B cell (primary cell): ENCODE measurements around the gene PIWIL1.

Experiments used
- EZH2 ChIP-seq: IDR thresholded peaks from 2 replicates; pipeline ENCODE4 v1.6.1; 2012; ENCODE audit warnings: borderline replicate concordance, low read depth, mild to moderate bottlenecking, moderate library complexity, low read length; ENCODE audit not compliant: insufficient read depth, poor library complexity, severe bottlenecking
- TF ChIP-seq, protein P1 (sequence below): fragments of 200-600 bp; IDR thresholded peaks from one replicate; pipeline ENCODE4 v1.8.0; 2022; ENCODE audit warnings: antibody characterized with exemption, mild to moderate bottlenecking

DNA sequence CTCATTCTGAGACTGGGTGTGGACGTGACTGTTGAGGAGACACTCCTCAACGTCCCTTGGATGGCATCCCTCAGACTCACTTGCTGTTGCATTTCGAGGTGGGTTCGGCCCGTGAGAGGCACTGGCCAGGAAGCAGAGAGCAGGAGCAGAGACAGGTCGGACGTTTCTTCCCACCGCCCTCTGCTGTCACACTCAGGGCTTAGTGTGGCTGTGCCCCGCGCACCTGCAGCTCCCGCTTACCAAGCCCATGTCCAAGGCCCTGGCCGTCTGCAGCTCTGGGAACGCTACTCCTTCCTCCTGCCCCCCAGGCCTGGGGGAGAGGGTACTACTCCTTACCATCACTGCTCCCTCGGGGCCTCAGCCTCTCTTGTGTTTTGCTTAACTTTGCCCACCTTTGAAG lies 29.8 kb upstream of the PIWIL1 start:
- TF ChIP-seq, protein P1, sequence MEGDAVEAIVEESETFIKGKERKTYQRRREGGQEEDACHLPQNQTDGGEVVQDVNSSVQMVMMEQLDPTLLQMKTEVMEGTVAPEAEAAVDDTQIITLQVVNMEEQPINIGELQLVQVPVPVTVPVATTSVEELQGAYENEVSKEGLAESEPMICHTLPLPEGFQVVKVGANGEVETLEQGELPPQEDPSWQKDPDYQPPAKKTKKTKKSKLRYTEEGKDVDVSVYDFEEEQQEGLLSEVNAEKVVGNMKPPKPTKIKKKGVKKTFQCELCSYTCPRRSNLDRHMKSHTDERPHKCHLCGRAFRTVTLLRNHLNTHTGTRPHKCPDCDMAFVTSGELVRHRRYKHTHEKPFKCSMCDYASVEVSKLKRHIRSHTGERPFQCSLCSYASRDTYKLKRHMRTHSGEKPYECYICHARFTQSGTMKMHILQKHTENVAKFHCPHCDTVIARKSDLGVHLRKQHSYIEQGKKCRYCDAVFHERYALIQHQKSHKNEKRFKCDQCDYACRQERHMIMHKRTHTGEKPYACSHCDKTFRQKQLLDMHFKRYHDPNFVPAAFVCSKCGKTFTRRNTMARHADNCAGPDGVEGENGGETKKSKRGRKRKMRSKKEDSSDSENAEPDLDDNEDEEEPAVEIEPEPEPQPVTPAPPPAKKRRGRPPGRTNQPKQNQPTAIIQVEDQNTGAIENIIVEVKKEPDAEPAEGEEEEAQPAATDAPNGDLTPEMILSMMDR = no peak
- no peak for TF ChIP-seq EZH2
